ENCODE data around the gene FLOT1.

- TF ChIP-seq CEBPB (IDR thresholded peaks at IDR 0.05; ENCODE audit: low read depth, low read length), result no peak
- TF ChIP-seq POLR2A (IDR thresholded peaks at IDR 0.05; ENCODE audit: low read depth, low read length), result no peak
- no peak for TF ChIP-seq MAZ (IDR thresholded peaks at IDR 0.05; ENCODE audit: borderline replicate concordance, low read depth, low read length)
- TF ChIP-seq CTCF (conservative IDR thresholded peaks at IDR 0.05; ENCODE audit: low read depth, low read length), result no peak
- no peak for TF ChIP-seq RAD21 (IDR thresholded peaks at IDR 0.05; ENCODE audit: low read length)
- no peak for TF ChIP-seq BHLHE40 (IDR thresholded peaks at IDR 0.05; ENCODE audit: low read depth, low read length)
- no peak for TF ChIP-seq RFX5 (IDR thresholded peaks at IDR 0.05; ENCODE audit: low read depth, low read length)
- TF ChIP-seq MAFK (IDR thresholded peaks at IDR 0.05; ENCODE audit: low read depth, low read length), result no peak
- no peak for TF ChIP-seq MXI1 (IDR thresholded peaks at IDR 0.05; ENCODE audit: borderline replicate concordance, low read depth, low read length)
- TF ChIP-seq FOS (IDR thresholded peaks at IDR 0.05; ENCODE audit: low read depth, low read length), result no peak
- no peak for TF ChIP-seq USF2 (IDR thresholded peaks at IDR 0.05; ENCODE audit: low read depth, low read length)
- no peak for TF ChIP-seq SMC3 (IDR thresholded peaks at IDR 0.05; ENCODE audit: low read depth, low read length)
- TF ChIP-seq NFE2L2 (IDR thresholded peaks at IDR 0.05; ENCODE audit: low read depth, low read length), result no peak
Observed at GRCh38 chr6:30770592-30770991, 28.1 kb upstream of the FLOT1 start.
